ENCODE data around the gene RXRA.

GRCh38 chr9:134332841-134333233, 6.6 kb downstream of the RXRA start:
- TF ChIP-seq CTCF (IDR thresholded peaks at IDR 0.05) (no peak), POLR2AphosphoS5 (IDR thresholded peaks at IDR 0.05) (no peak), POLR2A (IDR thresholded peaks at IDR 0.05) (no peak), EP300 (IDR thresholded peaks at IDR 0.05) (no peak)

Measured in upper lobe of left lung (tissue), 4 donors.